Measurements from ENCODE around the gene PHACTR3. TPM values are rescaled to one million over a fixed set of nuclear protein-coding genes. Genes with fewer than 3 reads are reported as not detected.

The PHACTR3 gene
- total RNA-seq, 1 experiment from 2014 or later = not detected

- no peaks in the 10 kb centered on the region for H3K9me3 ChIP-seq (ENCODE audit: control insufficient read depth, low read depth, low read length)
- no peak for TF ChIP-seq CTCF (conservative IDR thresholded peaks at IDR 0.05)
Measured at GRCh38 chr20:59829054-59829785, 224.9 kb downstream of the PHACTR3 start.

More at GRCh38 chr20:59829054-59829785, 224.9 kb downstream of the PHACTR3 start:
- Histone ChIP-seq H3K4me1 (ENCODE audit: insufficient read depth, low read length) (no peaks in the 10 kb centered on the region), H2BK20ac (ENCODE audit: low read depth, low read length, poor library complexity, severe bottlenecking) (no peak overlapping the region), H4K8ac (replicated peaks; ENCODE audit: insufficient read length, low read depth, low read length) (no peak overlapping the region), H4K20me1 (ENCODE audit: control insufficient read depth, insufficient read depth, insufficient read length) (no peaks in the 10 kb centered on the region), H3K27ac (ENCODE audit: insufficient read length, low read depth, low read length) (no peak overlapping the region), H3K18ac (ENCODE audit: insufficient read length, low read depth, low read length) (no peak overlapping the region), H3K23me2 (ENCODE audit: insufficient read length, low read depth, low read length, poor library complexity, severe bottlenecking) (peaks cover 3% of the 10 kb centered on the region), H2BK12ac (ENCODE audit: insufficient read length, low read depth, low read length) (no peak overlapping the region), H3K56ac (ENCODE audit: insufficient read length, low read depth, low read length) (no peak overlapping the region), H2BK120ac (ENCODE audit: low read depth, low read length, poor library complexity, severe bottlenecking) (no peak overlapping the region), H4K5ac (ENCODE audit: insufficient read length, low read depth, low read length) (no peak overlapping the region), H3K23ac (ENCODE audit: insufficient read length, low read depth, low read length) (no peak overlapping the region), H3K14ac (ENCODE audit: insufficient read depth, low read length) (no peak overlapping the region), H3K27me3 (ENCODE audit: insufficient read depth, low read length) (no peaks in the 10 kb centered on the region), H3K79me1 (ENCODE audit: insufficient read depth, low read depth, low read length, poor library complexity, severe bottlenecking) (no peaks in the 10 kb centered on the region), H2AK5ac (ENCODE audit: insufficient read length, low read length) (no peak overlapping the region), H3K9ac (ENCODE audit: extremely low read depth, insufficient read length, low read length) (no peak overlapping the region), H3K4ac (ENCODE audit: low read depth, low read length) (no peak overlapping the region), H3K4me2 (ENCODE audit: insufficient read depth, insufficient read length, low read length) (no peak overlapping the region), H2BK15ac (ENCODE audit: low read depth, low read length) (no peak overlapping the region), H4K91ac (ENCODE audit: insufficient read length, low read depth, low read length) (no peak overlapping the region), H2AFZ (ENCODE audit: low read length) (no peak overlapping the region), H2BK5ac (ENCODE audit: insufficient read length, low read length) (no peak overlapping the region), H3K79me2 (ENCODE audit: insufficient read depth, low read length) (no peaks in the 10 kb centered on the region), H3T11ph (ENCODE audit: low read length) (no peak overlapping the region)
- Mint-ChIP-seq H3K9me3 (peaks cover 0 to 17% of the 10 kb centered on the region in 2 experiments; a peak in 2 of 5 replicates), H3K36me3 (ENCODE audit: insufficient read depth in 1 of 3, low read depth in 3 of 3) (no peaks in the 10 kb centered on the region), H3K27ac (no peak overlapping the region; a peak in 1 of 7 replicates), H3K27me3 (ENCODE audit: low read depth) (peaks cover 8% of the 10 kb centered on the region), H3K4me1 (peaks cover 4% of the 10 kb centered on the region in 2 experiments; a peak in 2 of 4 replicates), H3K4me3 (no peak overlapping the region)
- peak; percentile 20 for DNase-seq
- WGBS (ENCODE audit: extremely low coverage, insufficient read length, low lambda C conversion rate) = no CpG with 5 or more reads among the region's 19 CpGs

Measured in H9 (cell line).